IMR-90 (cell line): ENCODE data around the gene PTPRN2. TPM values are rescaled to one million over a fixed set of nuclear protein-coding genes. Genes with fewer than 3 reads are reported as not detected.

Source experiments
- ATAC-seq: fragments of 200-7000 bp; cut with Tn5 transposase; 2 replicates; pipeline ENCODE4 v1.9.1; 2020; ENCODE audit warnings: low read depth, mild to moderate bottlenecking, moderate library complexity
- BruUV-seq: library from RNA; stranded (reverse); fragments of 400-500 nt; replicated peaks from 2 replicates; lab custom pipeline; 2021; lab: Mats Ljungman, UMichigan
- CTCF ChIA-PET: fragments of 300-600 bp; formaldehyde crosslinking; extraction: SDS; loops from one replicate; lab custom pipeline; 2021; ENCODE audit warnings: antibody characterized with exemption; lab: Yijun Ruan, JAX
- POLR2A ChIA-PET: fragments of 300-600 bp; sonication (Branson Sonifier 250); formaldehyde crosslinking; loops from one replicate; lab custom pipeline; 2022; ENCODE audit warnings: antibody characterized with exemption; ENCODE audit not compliant: unreplicated experiment; lab: Charles Lee
- DNase-seq: peaks from one replicate; pipeline ENCODE4 v3.0.0; 2013
- H2AFZ ChIP-seq: replicated peaks from 2 replicates; pipeline ENCODE3; 2013; ENCODE audit warnings: low read length, mild to moderate bottlenecking; ENCODE audit not compliant: poor library complexity
- H2AK5ac ChIP-seq: 2 replicates; pipeline ENCODE4 v1.6.1; 2013; ENCODE audit warnings: low read depth, low read length, inconsistent platforms
- H2AK9ac ChIP-seq: replicated peaks from 2 replicates; pipeline ENCODE3; 2013; ENCODE audit warnings: mild to moderate bottlenecking, low read depth, low read length, moderate library complexity; ENCODE audit not compliant: poor library complexity
- H2BK120ac ChIP-seq: 2 replicates; pipeline ENCODE4 v1.6.1; 2013; ENCODE audit warnings: low read depth, low read length, inconsistent platforms
- H2BK15ac ChIP-seq: 3 replicates; pipeline ENCODE4 v1.6.1; 2013; ENCODE audit warnings: low read depth, low read length, inconsistent platforms
- H2BK20ac ChIP-seq: 2 replicates; pipeline ENCODE4 v1.6.1; 2013; ENCODE audit warnings: low read depth, mild to moderate bottlenecking, inconsistent platforms, low read length, moderate library complexity
- H2BK5ac ChIP-seq: 2 replicates; pipeline ENCODE4 v1.6.1; 2013; ENCODE audit warnings: mild to moderate bottlenecking, low read depth, low read length, inconsistent platforms; ENCODE audit not compliant: poor library complexity, severe bottlenecking
- H3K14ac ChIP-seq: replicated peaks from 2 replicates; pipeline ENCODE4 v1.6.1; 2013; ENCODE audit warnings: low read depth, low read length, inconsistent platforms
- H3K18ac ChIP-seq: 2 replicates; pipeline ENCODE4 v1.6.1; 2013; ENCODE audit warnings: low read depth, low read length, control low read depth
- H3K23ac ChIP-seq: 2 replicates; pipeline ENCODE4 v1.6.1; 2013; ENCODE audit warnings: low read depth, low read length, inconsistent platforms
- H3K27ac ChIP-seq: 2 replicates; pipeline ENCODE4 v1.5.1; 2013; ENCODE audit warnings: mild to moderate bottlenecking, control low read depth, low read length; ENCODE audit not compliant: insufficient read depth
- H3K27me3 ChIP-seq: 2 replicates; pipeline ENCODE4 v1.6.1; 2013; ENCODE audit warnings: low read length; ENCODE audit not compliant: control insufficient read depth, insufficient read depth
- H3K36me3 ChIP-seq: 2 replicates; pipeline ENCODE4 v1.6.1; 2013; ENCODE audit warnings: low read length, mixed read lengths; ENCODE audit not compliant: control insufficient read depth, insufficient read depth
- H3K4ac ChIP-seq: 2 replicates; pipeline ENCODE4 v1.6.1; 2013; ENCODE audit warnings: low read depth, low read length, inconsistent platforms
- H3K4me1 ChIP-seq: 2 replicates; pipeline ENCODE4 v1.6.1; 2013; ENCODE audit warnings: low read length, mixed read lengths; ENCODE audit not compliant: control insufficient read depth, insufficient read depth
- H3K4me2 ChIP-seq: 2 replicates; pipeline ENCODE4 v1.6.1; 2013; ENCODE audit warnings: low read depth, mild to moderate bottlenecking, control low read depth, low read length, moderate library complexity
- H3K4me3 ChIP-seq: 2 replicates; pipeline ENCODE4 v1.5.1; 2013; ENCODE audit warnings: low read depth, mild to moderate bottlenecking, control low read depth, low read length, moderate library complexity; ENCODE audit not compliant: insufficient read depth
- H3K56ac ChIP-seq: 2 replicates; pipeline ENCODE4 v1.6.1; 2013; ENCODE audit warnings: low read length, inconsistent platforms; ENCODE audit not compliant: insufficient read depth; ENCODE audit errors: extremely low read depth
- H3K79me1 ChIP-seq, 2 experiments: 2 replicates each; pipeline ENCODE4 v1.6.1; 2013; ENCODE audit warnings: low read length in 2 of 2, inconsistent platforms in 1 of 2, low read depth in 1 of 2
- H3K9ac ChIP-seq: 2 replicates; pipeline ENCODE4 v1.6.1; 2013; ENCODE audit warnings: low read depth, low read length, control low read depth
- H3K9me1 ChIP-seq: 2 replicates; pipeline ENCODE4 v1.6.1; 2013; ENCODE audit warnings: low read length, inconsistent platforms; ENCODE audit not compliant: insufficient read depth
- H3K9me3 ChIP-seq: 2 replicates; pipeline ENCODE4 v1.6.1; 2013; ENCODE audit warnings: low read length; ENCODE audit not compliant: control insufficient read depth, insufficient read depth
- H4K20me1 ChIP-seq: 2 replicates; pipeline ENCODE4 v1.6.1; 2013; ENCODE audit warnings: low read length, inconsistent platforms; ENCODE audit not compliant: insufficient read depth
- H4K5ac ChIP-seq: 2 replicates; pipeline ENCODE4 v1.6.1; 2013; ENCODE audit warnings: mild to moderate bottlenecking, low read depth, low read length, control low read depth
- H4K8ac ChIP-seq, 2 experiments: 2 replicates each; pipeline ENCODE4 v1.6.1; 2013; ENCODE audit warnings: low read depth in 2 of 2, low read length in 2 of 2, control low read depth in 1 of 2, inconsistent platforms in 1 of 2
- H4K91ac ChIP-seq: 2 replicates; pipeline ENCODE4 v1.6.1; 2013; ENCODE audit warnings: low read depth, low read length, inconsistent platforms; ENCODE audit not compliant: insufficient read depth
- CEBPB ChIP-seq: IDR thresholded peaks from 2 replicates; pipeline ENCODE4 v1.6.1; 2012; ENCODE audit warnings: low read depth, low read length, improper control_type of control experiment
- CHD1 ChIP-seq: IDR thresholded peaks from 2 replicates; pipeline ENCODE4 v1.6.1; 2012; ENCODE audit warnings: low read depth, low read length, improper control_type of control experiment
- MAFK ChIP-seq: IDR thresholded peaks from 2 replicates; pipeline ENCODE4 v1.6.1; 2012; ENCODE audit warnings: low read depth, low read length, improper control_type of control experiment
- WGBS, 2 experiments: methylation state at CpG; one replicate each; pipeline versions ENCODE4 v1.1.5 to v1.1.7; 2013; ENCODE audit warnings: missing lambda C conversion rate in 2 of 2; ENCODE audit not compliant: insufficient read length in 1 of 2; ENCODE audit errors: extremely low coverage in 2 of 2; 5-methylcytosine and 5-hydroxymethylcytosine counted together
- dilution Hi-C: fragments of 300-500 bp; cut with HindIII; formaldehyde crosslinking; loops from one replicate; pipeline ENCODE4 v1.14.3; 2018; ENCODE audit warnings: low sequenced_read_pairs; ENCODE audit not compliant: unreplicated experiment
- in situ Hi-C: fragments of 300-500 bp; cut with MboI; formaldehyde crosslinking; loops from 3 replicates; pipeline ENCODE4 v1.14.3; 2019; ENCODE audit warnings: low sequenced_read_pairs, inconsistent platforms, mixed read lengths
- intact Hi-C: fragments of 100-400 bp; cut with micrococcal nuclease; formaldehyde crosslinking; loops from 2 replicates; pipeline ENCODE4 v1.10.0; 2022
- polyA plus RNA-seq, 3 experiments: library from polyadenylated mRNA; depleted of rRNA; stranded (reverse); fragments of >200 nt; gene quantifications; 2 replicates each; pipeline ENCODE4 v1.2.3, GENCODE V29; 2012; ENCODE audit warnings: low replicate concordance in 1 of 3
- total RNA-seq: library from RNA; depleted of rRNA; stranded (reverse); fragments of >200 nt; gene quantifications from 2 replicates; pipeline ENCODE4 v1.2.3, GENCODE V29; 2012

The PTPRN2 gene
- total and polyA plus RNA-seq, 2 of the 4 experiments (the other 2 are of a cell fraction) = 0.03 TPM; not detected in 1

GRCh38 chr7:158140538-158141220 lies 446.9 kb downstream of the PTPRN2 start:
- H2BK15ac ChIP-seq = no peak overlapping the region
- no peak overlapping the region for H3K4me2 ChIP-seq
- H3K27ac ChIP-seq = no peak overlapping the region
- H3K14ac ChIP-seq = no peak overlapping the region
- H4K20me1 ChIP-seq = no peaks in the 10 kb centered on the region
- no peak overlapping the region for H2AK5ac ChIP-seq
- no peak overlapping the region for H3K23ac ChIP-seq
- no peaks in the 10 kb centered on the region for H3K9me1 ChIP-seq
- in situ Hi-C loops = no loop called here
- no peak overlapping the region for H2BK20ac ChIP-seq
- no peak for TF ChIP-seq MAFK
- no peak for TF ChIP-seq CHD1
- no peak for TF ChIP-seq CEBPB
- H3K18ac ChIP-seq = no peak overlapping the region
- H2BK120ac ChIP-seq = no peak overlapping the region
- no peak overlapping the region for H2BK5ac ChIP-seq
- dilution Hi-C loops = no loop called here
- no peak overlapping the region for H4K91ac ChIP-seq
- no peak overlapping the region for H2AK9ac ChIP-seq
- BruUV-seq = no TSS peak
- ChIA-PET POLR2A (no interaction called here), CTCF (no interaction called here)
- no peak overlapping the region for H3K4ac ChIP-seq
- H4K8ac ChIP-seq = no peak overlapping the region
- 100% methylated on average over 1 of the region's 31 CpGs; no CpG with 5 or more reads in 1 of the 2 experiments for WGBS, 2 experiments
- no peaks in the 10 kb centered on the region for H3K36me3 ChIP-seq
- no peak overlapping the region for H2AFZ ChIP-seq
- no peak overlapping the region for H3K4me3 ChIP-seq
- H3K79me1 ChIP-seq = no peaks in the 10 kb centered on the region
- no peak for ATAC-seq
- H3K9me3 ChIP-seq = peaks cover 71% of the 10 kb centered on the region
- no peak for DNase-seq
- H3K4me1 ChIP-seq = no peaks in the 10 kb centered on the region
- intact Hi-C loops = no loop called here
- no peak overlapping the region for H3K56ac ChIP-seq
- H3K9ac ChIP-seq = no peak overlapping the region
- no peaks in the 10 kb centered on the region for H3K27me3 ChIP-seq
- no peak overlapping the region for H4K5ac ChIP-seq
